GM23338 (cell line): Measurements from ENCODE around the gene CHRM5. TPM values are rescaled to one million over a fixed set of nuclear protein-coding genes. Genes with fewer than 3 reads are reported as not detected.

Source experiments
- ATAC-seq: fragments of 200-7000 bp; cut with Tn5 transposase; 3 replicates; pipeline ENCODE4 v1.9.1; 2020
- DNase-seq: peaks from one replicate; pipeline ENCODE4 v3.0.0-alpha.2; 2015; ENCODE audit warnings: low spot score
- H2AFZ ChIP-seq: fragments of 200-600 bp; sonication (generic); 2 replicates; pipeline ENCODE4 v1.8.0; 2016; ENCODE audit warnings: antibody characterized with exemption, mild to moderate bottlenecking, moderate library complexity
- H3F3A ChIP-seq: fragments of 200-600 bp; sonication (generic); replicated peaks from 2 replicates; pipeline ENCODE4 v1.8.0; 2017; ENCODE audit warnings: antibody characterized with exemption, mixed run types, low read depth
- H3K27ac ChIP-seq: fragments of 200-600 bp; sonication (generic); 2 replicates; pipeline ENCODE4 v1.6.1; 2016; ENCODE audit warnings: low read depth
- H3K27me3 ChIP-seq: fragments of 200-600 bp; sonication (generic); 2 replicates; pipeline ENCODE4 v1.8.0; 2016; ENCODE audit warnings: mild to moderate bottlenecking, mixed run types, moderate library complexity; ENCODE audit not compliant: insufficient read depth
- H3K36me3 ChIP-seq: fragments of 200-600 bp; sonication (generic); 2 replicates; pipeline ENCODE4 v1.8.0; 2016; ENCODE audit warnings: mild to moderate bottlenecking; ENCODE audit not compliant: insufficient read depth
- H3K4me1 ChIP-seq: fragments of 200-600 bp; sonication (generic); 2 replicates; pipeline ENCODE4 v1.8.0; 2016; ENCODE audit warnings: mild to moderate bottlenecking, moderate library complexity; ENCODE audit not compliant: insufficient read depth
- H3K4me2 ChIP-seq: fragments of 200-600 bp; sonication (generic); 2 replicates; pipeline ENCODE4 v1.7.1; 2017; ENCODE audit warnings: mixed run types
- H3K4me3 ChIP-seq: fragments of 200-600 bp; sonication (generic); 2 replicates; pipeline ENCODE4 v1.6.1; 2016; ENCODE audit warnings: mixed run types
- H3K79me2 ChIP-seq: fragments of 200-600 bp; sonication (generic); replicated peaks from 2 replicates; pipeline ENCODE4 v1.8.0; 2017; ENCODE audit warnings: mild to moderate bottlenecking; ENCODE audit not compliant: insufficient read depth
- H3K9me2 ChIP-seq: fragments of 200-600 bp; sonication (generic); 2 replicates; pipeline ENCODE4 v1.8.0; 2017; ENCODE audit not compliant: insufficient read depth
- H4K20me1 ChIP-seq: fragments of 200-600 bp; sonication (generic); replicated peaks from 2 replicates; pipeline ENCODE4 v1.8.0; 2017; ENCODE audit warnings: mild to moderate bottlenecking; ENCODE audit not compliant: insufficient read depth
- H3K27ac Mint-ChIP-seq: 2 replicates; pipeline ENCODE4 v1.8.0; 2020; ENCODE audit warnings: inconsistent platforms, mild to moderate bottlenecking, moderate library complexity, mixed read lengths
- H3K27me3 Mint-ChIP-seq: 3 replicates; pipeline ENCODE4 v1.8.0; 2022; ENCODE audit warnings: low read depth, mild to moderate bottlenecking, moderate library complexity, mixed read lengths, inconsistent platforms; ENCODE audit not compliant: insufficient read depth, poor library complexity
- H3K36me3 Mint-ChIP-seq: 3 replicates; pipeline ENCODE4 v1.8.0; 2021; ENCODE audit warnings: low read depth, mild to moderate bottlenecking, inconsistent platforms, moderate library complexity, mixed read lengths
- H3K4me1 Mint-ChIP-seq: 3 replicates; pipeline ENCODE4 v1.8.0; 2020; ENCODE audit warnings: mild to moderate bottlenecking, inconsistent platforms, mixed read lengths
- H3K4me3 Mint-ChIP-seq: 3 replicates; pipeline ENCODE4 v1.8.0; 2021; ENCODE audit warnings: moderate library complexity, mild to moderate bottlenecking, inconsistent platforms, mixed read lengths
- H3K9me3 Mint-ChIP-seq: 3 replicates; pipeline ENCODE4 v1.8.0; 2020; ENCODE audit warnings: moderate library complexity, mild to moderate bottlenecking, inconsistent platforms, mixed read lengths
- EZH2phosphoT487 ChIP-seq: fragments of 200-600 bp; sonication (generic); IDR thresholded peaks from one replicate; pipeline ENCODE4 v1.8.1; 2018; ENCODE audit warnings: antibody characterized with exemption; ENCODE audit not compliant: unreplicated experiment
- JUNB ChIP-seq: IDR thresholded peaks from one replicate; pipeline ENCODE4 v1.6.1; 2016; ENCODE audit warnings: antibody characterized with exemption; ENCODE audit not compliant: unreplicated experiment
- NANOG ChIP-seq: IDR thresholded peaks from 2 replicates; pipeline ENCODE4 v1.6.1; 2016; ENCODE audit warnings: antibody characterized with exemption, borderline replicate concordance
- POLR2AphosphoS5 ChIP-seq: IDR thresholded peaks from 2 replicates; pipeline ENCODE4 v1.6.1; 2016; ENCODE audit warnings: antibody characterized with exemption, low read depth
- STAT1 ChIP-seq: IDR thresholded peaks from one replicate; pipeline ENCODE4 v1.6.1; 2016; ENCODE audit warnings: antibody characterized with exemption; ENCODE audit not compliant: unreplicated experiment
- ZNF114 ChIP-seq: fragments of 250-450 bp; sonication (Bioruptor Pico); IDR thresholded peaks from 2 replicates; pipeline ENCODE4 v1.5.0; 2020; ENCODE audit warnings: mild to moderate bottlenecking, moderate library complexity
- ZNF331 ChIP-seq: fragments of 250-450 bp; sonication (Bioruptor Pico); IDR thresholded peaks from 2 replicates; pipeline ENCODE4 v1.5.0; 2020; ENCODE audit warnings: low read depth, mild to moderate bottlenecking, moderate library complexity
- polyA plus RNA-seq: library from polyadenylated mRNA; unstranded; fragments of >200 nt; fragmentation: Nextera tagmentation; extraction: Ambion mirVana; gene quantifications from 2 replicates; pipeline ENCODE4 v1.2.1, GENCODE V29; 2016
- total RNA-seq: library from RNA; depleted of rRNA; stranded (reverse); fragments of >200 nt; shearing (Covaris generic); gene quantifications from 2 replicates; pipeline ENCODE4 v1.2.3, GENCODE V29; 2014
- TF ChIP-seq, protein P1 (sequence below): fragments of 250-450 bp; sonication (Bioruptor Pico); IDR thresholded peaks from 2 replicates; pipeline ENCODE4 v1.5.0; 2020; ENCODE audit warnings: mild to moderate bottlenecking, moderate library complexity
- TF ChIP-seq, protein P2 (sequence below): IDR thresholded peaks from one replicate; pipeline ENCODE4 v1.6.1; 2018; ENCODE audit warnings: antibody characterized with exemption; ENCODE audit not compliant: unreplicated experiment
- TF ChIP-seq, protein P3 (sequence below), 2 experiments: fragments of 200-600 bp in 1 of 2; sonication (generic) in 1 of 2; conservative IDR thresholded peaks; 2 replicates each; pipeline versions ENCODE4 v1.5.1 to v1.6.1; 2016 to 2017; ENCODE audit warnings: antibody characterized with exemption in 2 of 2, low read depth in 2 of 2, mild to moderate bottlenecking in 2 of 2, moderate library complexity in 1 of 2
- TF ChIP-seq, protein P4 (sequence below): IDR thresholded peaks from 2 replicates; pipeline ENCODE4 v1.6.1; 2016; ENCODE audit warnings: antibody characterized with exemption

Gene CHRM5
- total and polyA plus RNA-seq, 2 experiments from 2014 or later, result not detected

DNA sequence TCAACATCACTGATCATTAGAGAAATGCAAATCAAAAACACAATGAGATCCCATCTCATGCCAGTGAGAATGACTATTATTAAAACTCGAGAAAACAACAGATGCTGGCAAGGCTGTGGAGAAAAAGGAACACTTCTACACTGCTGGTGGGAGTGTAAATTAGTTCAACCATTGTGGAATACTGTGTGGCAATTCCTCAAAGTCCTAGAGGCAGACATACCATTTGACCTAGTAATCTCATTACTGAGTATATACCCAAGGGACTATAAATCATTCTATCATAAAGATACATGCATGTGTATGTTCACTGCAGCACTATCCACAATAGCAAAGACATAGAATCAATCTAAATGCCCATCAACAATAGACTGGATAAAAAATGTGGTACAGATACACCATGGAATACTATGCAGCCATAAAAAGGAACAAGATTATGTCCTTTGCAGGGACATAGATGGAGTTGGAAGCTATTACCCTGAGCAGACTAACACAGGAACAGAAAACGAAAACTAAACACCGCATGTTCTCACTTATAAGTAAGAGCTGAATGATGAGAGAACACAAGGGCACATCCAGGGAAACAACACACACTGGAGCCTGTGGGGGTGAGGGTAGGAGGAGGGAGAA, 85.9 kb downstream of the CHRM5 start:
- H3F3A ChIP-seq, result no peaks in the 10 kb centered on the region
- no peak for TF ChIP-seq POLR2AphosphoS5
- TF ChIP-seq, protein P1, sequence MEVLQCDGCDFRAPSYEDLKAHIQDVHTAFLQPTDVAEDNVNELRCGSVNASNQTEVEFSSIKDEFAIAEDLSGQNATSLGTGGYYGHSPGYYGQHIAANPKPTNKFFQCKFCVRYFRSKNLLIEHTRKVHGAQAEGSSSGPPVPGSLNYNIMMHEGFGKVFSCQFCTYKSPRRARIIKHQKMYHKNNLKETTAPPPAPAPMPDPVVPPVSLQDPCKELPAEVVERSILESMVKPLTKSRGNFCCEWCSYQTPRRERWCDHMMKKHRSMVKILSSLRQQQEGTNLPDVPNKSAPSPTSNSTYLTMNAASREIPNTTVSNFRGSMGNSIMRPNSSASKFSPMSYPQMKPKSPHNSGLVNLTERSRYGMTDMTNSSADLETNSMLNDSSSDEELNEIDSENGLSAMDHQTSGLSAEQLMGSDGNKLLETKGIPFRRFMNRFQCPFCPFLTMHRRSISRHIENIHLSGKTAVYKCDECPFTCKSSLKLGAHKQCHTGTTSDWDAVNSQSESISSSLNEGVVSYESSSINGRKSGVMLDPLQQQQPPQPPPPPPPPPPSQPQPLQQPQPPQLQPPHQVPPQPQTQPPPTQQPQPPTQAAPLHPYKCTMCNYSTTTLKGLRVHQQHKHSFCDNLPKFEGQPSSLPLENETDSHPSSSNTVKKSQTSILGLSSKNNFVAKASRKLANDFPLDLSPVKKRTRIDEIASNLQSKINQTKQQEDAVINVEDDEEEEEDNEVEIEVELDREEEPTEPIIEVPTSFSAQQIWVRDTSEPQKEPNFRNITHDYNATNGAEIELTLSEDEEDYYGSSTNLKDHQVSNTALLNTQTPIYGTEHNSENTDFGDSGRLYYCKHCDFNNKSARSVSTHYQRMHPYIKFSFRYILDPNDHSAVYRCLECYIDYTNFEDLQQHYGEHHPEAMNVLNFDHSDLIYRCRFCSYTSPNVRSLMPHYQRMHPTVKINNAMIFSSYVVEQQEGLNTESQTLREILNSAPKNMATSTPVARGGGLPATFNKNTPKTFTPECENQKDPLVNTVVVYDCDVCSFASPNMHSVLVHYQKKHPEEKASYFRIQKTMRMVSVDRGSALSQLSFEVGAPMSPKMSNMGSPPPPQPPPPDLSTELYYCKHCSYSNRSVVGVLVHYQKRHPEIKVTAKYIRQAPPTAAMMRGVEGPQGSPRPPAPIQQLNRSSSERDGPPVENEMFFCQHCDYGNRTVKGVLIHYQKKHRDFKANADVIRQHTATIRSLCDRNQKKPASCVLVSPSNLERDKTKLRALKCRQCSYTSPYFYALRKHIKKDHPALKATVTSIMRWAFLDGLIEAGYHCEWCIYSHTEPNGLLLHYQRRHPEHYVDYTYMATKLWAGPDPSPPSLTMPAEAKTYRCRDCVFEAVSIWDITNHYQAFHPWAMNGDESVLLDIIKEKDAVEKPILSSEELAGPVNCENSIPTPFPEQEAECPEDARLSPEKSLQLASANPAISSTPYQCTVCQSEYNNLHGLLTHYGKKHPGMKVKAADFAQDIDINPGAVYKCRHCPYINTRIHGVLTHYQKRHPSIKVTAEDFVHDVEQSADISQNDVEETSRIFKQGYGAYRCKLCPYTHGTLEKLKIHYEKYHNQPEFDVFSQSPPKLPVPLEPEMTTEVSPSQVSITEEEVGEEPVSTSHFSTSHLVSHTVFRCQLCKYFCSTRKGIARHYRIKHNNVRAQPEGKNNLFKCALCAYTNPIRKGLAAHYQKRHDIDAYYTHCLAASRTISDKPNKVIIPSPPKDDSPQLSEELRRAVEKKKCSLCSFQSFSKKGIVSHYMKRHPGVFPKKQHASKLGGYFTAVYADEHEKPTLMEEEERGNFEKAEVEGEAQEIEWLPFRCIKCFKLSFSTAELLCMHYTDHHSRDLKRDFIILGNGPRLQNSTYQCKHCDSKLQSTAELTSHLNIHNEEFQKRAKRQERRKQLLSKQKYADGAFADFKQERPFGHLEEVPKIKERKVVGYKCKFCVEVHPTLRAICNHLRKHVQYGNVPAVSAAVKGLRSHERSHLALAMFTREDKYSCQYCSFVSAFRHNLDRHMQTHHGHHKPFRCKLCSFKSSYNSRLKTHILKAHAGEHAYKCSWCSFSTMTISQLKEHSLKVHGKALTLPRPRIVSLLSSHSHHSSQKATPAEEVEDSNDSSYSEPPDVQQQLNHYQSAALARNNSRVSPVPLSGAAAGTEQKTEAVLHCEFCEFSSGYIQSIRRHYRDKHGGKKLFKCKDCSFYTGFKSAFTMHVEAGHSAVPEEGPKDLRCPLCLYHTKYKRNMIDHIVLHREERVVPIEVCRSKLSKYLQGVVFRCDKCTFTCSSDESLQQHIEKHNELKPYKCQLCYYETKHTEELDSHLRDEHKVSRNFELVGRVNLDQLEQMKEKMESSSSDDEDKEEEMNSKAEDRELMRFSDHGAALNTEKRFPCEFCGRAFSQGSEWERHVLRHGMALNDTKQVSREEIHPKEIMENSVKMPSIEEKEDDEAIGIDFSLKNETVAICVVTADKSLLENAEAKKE (CRISPR knock-in tag), result no peak
- TF ChIP-seq, protein P2, sequence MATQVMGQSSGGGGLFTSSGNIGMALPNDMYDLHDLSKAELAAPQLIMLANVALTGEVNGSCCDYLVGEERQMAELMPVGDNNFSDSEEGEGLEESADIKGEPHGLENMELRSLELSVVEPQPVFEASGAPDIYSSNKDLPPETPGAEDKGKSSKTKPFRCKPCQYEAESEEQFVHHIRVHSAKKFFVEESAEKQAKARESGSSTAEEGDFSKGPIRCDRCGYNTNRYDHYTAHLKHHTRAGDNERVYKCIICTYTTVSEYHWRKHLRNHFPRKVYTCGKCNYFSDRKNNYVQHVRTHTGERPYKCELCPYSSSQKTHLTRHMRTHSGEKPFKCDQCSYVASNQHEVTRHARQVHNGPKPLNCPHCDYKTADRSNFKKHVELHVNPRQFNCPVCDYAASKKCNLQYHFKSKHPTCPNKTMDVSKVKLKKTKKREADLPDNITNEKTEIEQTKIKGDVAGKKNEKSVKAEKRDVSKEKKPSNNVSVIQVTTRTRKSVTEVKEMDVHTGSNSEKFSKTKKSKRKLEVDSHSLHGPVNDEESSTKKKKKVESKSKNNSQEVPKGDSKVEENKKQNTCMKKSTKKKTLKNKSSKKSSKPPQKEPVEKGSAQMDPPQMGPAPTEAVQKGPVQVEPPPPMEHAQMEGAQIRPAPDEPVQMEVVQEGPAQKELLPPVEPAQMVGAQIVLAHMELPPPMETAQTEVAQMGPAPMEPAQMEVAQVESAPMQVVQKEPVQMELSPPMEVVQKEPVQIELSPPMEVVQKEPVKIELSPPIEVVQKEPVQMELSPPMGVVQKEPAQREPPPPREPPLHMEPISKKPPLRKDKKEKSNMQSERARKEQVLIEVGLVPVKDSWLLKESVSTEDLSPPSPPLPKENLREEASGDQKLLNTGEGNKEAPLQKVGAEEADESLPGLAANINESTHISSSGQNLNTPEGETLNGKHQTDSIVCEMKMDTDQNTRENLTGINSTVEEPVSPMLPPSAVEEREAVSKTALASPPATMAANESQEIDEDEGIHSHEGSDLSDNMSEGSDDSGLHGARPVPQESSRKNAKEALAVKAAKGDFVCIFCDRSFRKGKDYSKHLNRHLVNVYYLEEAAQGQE, result no peak
- TF ChIP-seq ZNF331, result no peak
- TF ChIP-seq EZH2phosphoT487, result no peak
- TF ChIP-seq NANOG, result no peak
- TF ChIP-seq STAT1, result no peak
- TF ChIP-seq JUNB, result no peak
- no peak for TF ChIP-seq ZNF114 (CRISPR knock-in tag)
- TF ChIP-seq, protein P3, sequence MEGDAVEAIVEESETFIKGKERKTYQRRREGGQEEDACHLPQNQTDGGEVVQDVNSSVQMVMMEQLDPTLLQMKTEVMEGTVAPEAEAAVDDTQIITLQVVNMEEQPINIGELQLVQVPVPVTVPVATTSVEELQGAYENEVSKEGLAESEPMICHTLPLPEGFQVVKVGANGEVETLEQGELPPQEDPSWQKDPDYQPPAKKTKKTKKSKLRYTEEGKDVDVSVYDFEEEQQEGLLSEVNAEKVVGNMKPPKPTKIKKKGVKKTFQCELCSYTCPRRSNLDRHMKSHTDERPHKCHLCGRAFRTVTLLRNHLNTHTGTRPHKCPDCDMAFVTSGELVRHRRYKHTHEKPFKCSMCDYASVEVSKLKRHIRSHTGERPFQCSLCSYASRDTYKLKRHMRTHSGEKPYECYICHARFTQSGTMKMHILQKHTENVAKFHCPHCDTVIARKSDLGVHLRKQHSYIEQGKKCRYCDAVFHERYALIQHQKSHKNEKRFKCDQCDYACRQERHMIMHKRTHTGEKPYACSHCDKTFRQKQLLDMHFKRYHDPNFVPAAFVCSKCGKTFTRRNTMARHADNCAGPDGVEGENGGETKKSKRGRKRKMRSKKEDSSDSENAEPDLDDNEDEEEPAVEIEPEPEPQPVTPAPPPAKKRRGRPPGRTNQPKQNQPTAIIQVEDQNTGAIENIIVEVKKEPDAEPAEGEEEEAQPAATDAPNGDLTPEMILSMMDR (conservative IDR thresholded peaks at IDR 0.05; ENCODE audit: low read depth in 2 of 2), result no peak
- TF ChIP-seq, protein P4, sequence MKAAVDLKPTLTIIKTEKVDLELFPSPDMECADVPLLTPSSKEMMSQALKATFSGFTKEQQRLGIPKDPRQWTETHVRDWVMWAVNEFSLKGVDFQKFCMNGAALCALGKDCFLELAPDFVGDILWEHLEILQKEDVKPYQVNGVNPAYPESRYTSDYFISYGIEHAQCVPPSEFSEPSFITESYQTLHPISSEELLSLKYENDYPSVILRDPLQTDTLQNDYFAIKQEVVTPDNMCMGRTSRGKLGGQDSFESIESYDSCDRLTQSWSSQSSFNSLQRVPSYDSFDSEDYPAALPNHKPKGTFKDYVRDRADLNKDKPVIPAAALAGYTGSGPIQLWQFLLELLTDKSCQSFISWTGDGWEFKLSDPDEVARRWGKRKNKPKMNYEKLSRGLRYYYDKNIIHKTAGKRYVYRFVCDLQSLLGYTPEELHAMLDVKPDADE, result no peak
- no peaks in the 10 kb centered on the region for H3K27me3 ChIP-seq
- H3K79me2 ChIP-seq, result no peaks in the 10 kb centered on the region
- H3K27ac ChIP-seq, result no peak overlapping the region
- H3K4me1 ChIP-seq, result no peaks in the 10 kb centered on the region
- Mint-ChIP-seq H3K4me1 (no peaks in the 10 kb centered on the region), H3K36me3 (peaks cover 5% of the 10 kb centered on the region; the same call in 2 of the 3 replicates), H3K4me3 (no peak overlapping the region), H3K27me3 (peaks cover 2% of the 10 kb centered on the region), H3K27ac (no peak overlapping the region), H3K9me3 (peaks cover 23% of the 10 kb centered on the region)
- no peaks in the 10 kb centered on the region for H3K36me3 ChIP-seq
- no peak overlapping the region for H3K4me3 ChIP-seq
- H3K4me2 ChIP-seq, result no peak overlapping the region
- no peak overlapping the region for H2AFZ ChIP-seq
- H4K20me1 ChIP-seq, result no peaks in the 10 kb centered on the region
- 0 out of 2 replicates have a peak, but pooled peaks cover 3% of the 10 kb centered on the region for H3K9me2 ChIP-seq
- ATAC-seq (no peak), DNase-seq (no peak)
